Cerebellar nuclear complex (tissue), 1 donor: ENCODE results near the gene BCAS3.
"Not testable (repeated sequence)": the region's sequence is repeated elsewhere in the genome, so short reads cannot be mapped to it uniquely, and the experiment has no call there.

Experiments used
- DNase-seq, 2 experiments: peaks; one replicate each; lab custom pipeline; 2025; lab: John Stamatoyannopoulos, UW

Gene BCAS3

DNA sequence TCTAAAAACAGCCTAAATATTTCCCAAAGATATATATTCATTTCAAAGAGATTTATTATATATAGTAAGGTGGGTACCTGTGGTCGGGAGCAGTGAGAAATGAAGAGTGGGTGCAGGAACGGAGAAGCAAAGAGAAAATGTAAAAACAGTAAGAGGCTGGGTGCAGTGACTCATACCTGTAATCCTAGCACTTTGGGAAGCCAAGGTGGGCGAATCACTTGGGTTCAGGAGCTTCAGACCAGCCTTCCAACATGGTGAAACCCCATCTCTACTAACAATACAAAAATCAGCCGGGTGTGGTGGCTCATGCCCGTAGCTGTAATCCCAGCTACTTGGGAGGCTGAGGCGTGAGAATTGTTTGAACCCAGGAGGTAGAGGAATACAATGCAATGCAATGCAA lies 257.1 kb downstream of the BCAS3 start:
- DNase-seq, result no peak

DNA sequence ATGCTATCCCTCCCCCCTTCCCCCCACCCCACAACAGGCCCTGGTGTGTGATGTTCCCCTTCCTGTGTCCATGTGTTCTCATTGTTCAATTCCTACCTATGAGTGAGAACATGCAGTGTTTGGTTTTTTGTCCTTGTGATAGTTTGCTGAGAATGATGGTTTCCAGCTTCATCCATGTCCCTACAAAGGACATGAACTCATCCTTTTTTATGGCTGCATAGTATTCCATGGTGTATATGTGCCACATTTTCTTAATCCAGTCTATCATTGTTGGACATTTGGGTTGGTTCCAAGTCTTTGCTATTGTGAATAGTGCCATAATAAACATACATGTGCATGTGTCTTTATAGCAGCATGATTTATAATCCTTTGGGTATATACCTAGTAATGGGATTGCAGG lies 258.3 kb downstream of the BCAS3 start:
- not testable (repeated sequence) for DNase-seq

DNA sequence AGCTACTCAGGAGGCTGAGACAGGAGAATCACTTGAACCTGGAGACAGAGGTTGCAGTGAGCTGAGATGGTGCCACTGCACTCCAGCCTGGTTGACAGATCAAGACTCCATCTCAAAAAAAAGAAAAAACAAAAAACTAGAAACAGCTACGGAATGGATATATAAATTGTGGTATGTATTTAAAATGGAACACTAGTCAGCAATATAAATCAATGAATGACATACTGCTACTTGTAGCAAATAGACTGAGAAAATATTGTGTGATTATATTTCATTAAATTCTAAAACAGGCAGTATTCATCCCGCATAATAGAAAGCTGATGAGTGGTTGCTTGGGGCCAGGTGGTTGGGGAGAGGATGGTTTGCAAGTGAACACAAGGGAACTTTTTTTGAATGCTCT lies 261.7 kb downstream of the BCAS3 start:
- DNase-seq, result no peak

DNA sequence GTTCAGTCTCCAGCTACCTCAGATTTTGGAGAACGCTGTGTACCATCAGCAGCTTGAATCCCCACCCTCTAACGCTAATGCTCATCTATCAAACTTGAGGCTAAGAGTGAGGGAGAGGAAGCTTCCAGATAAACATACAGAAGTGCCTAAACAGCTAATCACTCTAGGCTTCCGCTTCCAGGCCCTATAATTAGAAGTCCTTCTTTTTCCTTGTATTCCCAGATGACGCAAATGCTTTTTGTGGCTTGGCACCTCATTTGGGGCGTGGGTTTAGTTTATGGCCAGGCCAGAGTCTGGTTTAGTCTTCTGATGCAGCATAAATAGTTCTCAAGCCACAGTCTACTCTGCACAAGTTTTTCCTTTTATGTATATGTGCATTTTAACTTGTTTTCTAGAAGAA lies 263.4 kb downstream of the BCAS3 start:
- no peak for DNase-seq

DNA sequence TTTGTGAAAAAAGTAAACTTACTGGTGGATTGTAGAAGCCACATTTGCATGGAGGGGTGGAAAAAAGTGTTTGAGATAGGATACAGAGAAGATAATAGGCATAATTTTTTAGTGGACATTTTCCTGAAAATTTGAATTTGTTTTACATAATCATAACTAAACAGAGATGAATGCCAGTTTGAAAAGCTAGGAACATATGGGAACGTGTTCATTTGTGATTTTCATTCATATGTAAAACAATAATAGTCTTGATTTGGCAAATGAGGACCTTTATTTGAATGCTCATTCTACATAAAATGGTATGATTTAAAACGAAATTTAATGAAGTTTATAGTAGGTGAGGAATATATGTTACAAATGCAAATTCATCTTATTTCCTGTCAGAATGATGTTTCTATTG lies 263.9 kb downstream of the BCAS3 start:
- no peak for DNase-seq

DNA sequence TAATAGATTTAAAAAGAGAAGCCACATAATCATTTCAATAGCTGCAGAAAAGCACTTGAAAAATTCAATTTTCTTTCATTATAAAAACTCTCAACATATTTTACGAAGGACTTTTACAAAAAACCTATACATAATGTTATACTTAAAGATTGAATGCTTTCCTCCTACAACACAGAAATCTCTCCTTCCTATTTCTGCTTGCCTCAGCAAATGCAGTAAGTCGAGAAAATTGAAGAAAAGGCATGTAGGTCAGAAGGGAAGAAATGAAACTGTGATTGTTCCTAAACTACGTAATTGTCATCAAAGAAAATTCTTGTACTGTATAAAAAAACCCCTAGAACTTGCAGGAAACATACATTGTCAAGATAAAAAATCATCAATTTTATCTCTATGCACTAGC lies 267.1 kb downstream of the BCAS3 start:
- DNase-seq, result no peak

DNA sequence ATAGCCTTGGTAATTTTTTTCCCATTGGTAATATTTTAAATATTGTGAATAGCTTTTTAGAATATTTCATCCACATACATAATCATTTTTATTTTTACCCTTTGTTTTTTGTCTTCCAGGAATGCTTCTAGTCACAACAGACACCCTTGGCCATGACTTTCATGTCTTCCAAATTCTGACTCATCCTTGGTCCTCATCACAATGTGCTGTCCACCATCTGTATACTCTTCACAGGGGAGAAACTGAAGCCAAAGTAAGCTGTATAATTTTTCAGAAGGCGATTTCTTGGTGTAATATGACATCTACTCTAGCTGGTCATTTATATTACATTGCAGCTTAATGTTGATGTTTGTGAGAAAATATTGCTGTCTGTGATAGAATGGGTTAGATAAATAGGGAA lies 269.4 kb downstream of the BCAS3 start:
- no peak for DNase-seq

DNA sequence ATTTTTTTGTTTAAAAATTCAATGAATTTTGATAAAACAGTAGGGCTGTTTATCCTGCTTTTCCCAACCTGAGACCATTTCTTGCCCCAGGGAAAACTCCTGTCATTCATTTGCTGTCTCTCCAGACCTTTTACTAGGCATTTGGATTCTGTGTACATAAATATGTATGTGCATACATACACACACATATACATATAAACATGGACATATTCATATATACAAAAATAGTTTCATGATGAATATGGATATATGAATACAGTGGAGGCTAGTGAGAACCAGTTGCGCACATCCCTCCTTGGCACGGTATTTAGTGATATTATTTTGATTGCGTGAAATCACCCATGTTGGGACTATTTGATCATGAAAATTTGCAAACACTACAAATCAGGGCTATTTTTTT lies 269.9 kb downstream of the BCAS3 start:
- DNase-seq, result no peak

DNA sequence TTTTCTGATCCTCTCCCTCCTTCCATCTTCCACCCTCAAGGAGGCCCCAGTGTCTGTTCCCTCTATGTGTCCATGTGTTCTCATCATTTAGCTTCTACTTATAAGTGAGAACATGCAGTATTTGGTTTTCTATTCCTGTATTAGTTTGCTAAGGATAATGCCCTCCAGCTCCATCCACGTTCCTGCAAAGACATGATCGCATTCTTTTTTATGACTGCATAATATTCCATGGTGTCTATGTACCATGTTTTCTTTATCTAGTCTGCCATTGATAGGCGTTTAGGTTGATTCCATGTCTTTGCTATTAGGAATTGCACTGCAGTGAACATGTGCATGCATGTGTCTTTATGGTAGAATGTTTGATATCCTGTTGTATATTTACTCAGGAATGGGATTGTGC lies 275.1 kb downstream of the BCAS3 start:
- DNase-seq, result no peak

DNA sequence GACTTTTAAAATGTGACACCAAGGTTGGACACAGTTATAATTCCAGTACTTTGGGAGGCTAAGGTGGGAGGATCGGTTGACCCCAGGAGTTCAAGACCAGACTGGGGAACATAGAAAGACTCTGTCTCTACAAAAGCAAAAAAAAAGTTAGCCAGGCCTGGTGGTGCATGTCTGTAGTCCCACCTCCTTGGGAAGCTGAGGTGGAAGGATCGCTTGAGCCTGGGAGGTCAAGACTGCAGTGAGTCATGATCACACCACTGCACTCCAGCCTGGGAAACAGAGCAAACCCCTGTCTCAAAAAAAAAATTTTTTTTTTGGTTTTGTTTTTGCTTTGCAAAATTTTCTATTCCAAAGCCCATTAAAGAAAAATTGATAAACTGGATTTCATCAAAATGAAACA lies 281.4 kb downstream of the BCAS3 start:
- DNase-seq, result no peak

DNA sequence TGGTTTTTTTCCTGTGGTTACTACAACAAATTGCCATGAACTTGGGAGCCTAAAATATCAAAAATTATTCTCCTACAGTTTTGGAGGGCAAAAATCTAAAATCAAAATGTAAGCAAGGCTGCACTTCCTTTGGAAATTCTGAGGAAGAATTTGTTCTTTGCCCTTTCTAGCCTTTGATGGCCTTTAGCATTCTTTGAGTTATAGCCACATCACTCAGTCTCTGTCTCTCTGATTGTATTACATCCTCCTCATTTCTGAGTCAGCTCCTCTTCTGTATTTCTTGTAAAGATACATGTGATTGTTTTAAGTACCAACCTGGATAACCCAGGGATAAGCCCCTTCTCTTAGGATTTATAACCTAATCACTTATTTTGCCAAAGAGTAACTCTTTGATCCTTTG lies 282.0 kb downstream of the BCAS3 start:
- no peak for DNase-seq

DNA sequence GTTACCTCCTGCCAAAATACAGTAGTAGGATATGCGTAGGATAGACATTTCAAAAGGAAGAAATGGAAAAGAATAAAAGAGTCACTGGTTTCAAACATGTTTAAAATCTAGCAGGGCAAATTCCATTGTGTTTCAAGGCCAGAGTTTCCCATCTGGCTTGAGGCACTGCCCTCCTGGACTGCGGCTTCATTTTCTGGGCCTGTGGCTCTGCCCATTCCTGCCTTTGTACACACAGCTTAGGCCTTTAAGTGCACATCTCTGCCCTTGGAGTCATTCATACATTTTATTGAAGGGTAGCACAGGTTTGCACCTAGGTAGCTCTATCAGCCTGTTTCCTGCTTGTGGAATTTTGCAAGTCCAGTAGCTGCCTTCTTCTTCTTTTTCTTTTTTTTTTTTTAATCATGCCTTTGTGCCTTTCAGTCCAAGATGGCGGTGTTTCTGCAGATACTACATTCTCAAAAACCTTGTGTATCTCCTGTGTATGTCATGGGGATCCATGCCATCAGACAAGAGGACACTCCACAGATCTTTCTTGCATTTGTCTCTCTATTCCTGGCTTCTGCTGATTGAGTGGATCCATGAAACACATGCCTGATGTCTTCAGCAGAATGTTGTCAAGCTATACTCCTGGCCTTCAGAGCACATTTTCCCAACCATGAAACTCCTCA lies 282.9 kb downstream of the BCAS3 start:
- no peak for DNase-seq

DNA sequence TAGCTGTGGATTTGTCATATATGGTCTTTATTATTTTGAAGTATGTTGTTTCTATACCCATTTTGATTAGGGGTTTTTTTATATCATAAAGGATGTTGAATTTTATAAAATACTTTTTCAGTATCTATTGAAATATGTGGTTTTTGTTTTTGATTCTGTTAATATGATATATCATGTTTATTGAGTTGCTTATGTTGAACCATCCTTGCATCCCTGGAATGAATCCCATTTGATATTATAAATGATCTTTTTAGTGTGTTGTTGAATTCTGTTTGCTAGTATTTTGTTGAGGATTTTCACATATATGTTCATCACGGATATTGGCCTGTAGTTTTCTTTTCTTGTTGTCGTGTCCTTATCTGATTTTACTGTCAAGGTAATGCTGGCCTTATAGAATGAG lies 286.5 kb downstream of the BCAS3 start:
- DNase-seq, result no peak

DNA sequence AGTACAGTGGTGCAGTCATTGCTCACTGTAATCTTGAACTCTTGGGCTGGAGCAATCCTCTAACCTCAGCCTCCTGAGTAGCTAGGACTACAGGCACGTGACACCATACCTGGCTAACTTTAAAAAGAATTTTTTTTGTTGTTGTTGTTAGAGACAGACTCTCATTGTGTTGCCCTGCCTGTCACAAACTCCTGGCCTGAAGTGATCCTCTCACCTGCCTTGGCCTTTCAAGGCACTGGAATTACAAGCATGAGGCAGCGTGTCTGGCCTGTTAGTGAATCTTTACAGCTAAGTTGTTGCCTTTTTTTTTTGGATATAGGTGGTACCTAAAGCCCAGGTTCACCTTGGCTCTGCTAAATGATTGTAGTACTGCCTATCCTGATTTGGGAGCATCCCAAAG lies 290.6 kb downstream of the BCAS3 start:
- DNase-seq, result no peak

DNA sequence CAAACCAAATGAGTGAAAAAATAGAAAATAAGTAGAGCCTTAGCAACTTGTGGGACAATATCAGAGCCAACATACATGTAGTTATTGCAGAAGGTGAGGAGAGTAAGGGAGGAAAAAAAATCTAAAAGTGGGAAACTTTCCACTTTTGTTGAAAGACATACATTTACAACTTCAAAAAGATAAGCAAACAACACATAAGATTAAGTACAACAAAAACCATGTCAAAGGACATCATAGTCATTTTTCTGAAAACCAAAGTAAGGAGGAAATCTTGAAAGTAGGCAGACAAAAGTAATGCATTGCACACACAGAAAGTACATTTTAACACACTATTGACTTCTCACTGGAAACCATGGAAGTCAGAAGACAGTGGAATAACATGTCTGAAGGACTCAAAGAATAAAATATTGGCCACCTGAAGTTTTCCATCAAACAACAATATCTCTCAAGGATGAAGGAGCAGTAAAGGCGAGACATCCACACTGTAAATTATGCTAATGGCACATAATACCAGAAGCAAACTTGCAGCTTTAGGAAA lies 291.9 kb downstream of the BCAS3 start:
- no peak for DNase-seq

DNA sequence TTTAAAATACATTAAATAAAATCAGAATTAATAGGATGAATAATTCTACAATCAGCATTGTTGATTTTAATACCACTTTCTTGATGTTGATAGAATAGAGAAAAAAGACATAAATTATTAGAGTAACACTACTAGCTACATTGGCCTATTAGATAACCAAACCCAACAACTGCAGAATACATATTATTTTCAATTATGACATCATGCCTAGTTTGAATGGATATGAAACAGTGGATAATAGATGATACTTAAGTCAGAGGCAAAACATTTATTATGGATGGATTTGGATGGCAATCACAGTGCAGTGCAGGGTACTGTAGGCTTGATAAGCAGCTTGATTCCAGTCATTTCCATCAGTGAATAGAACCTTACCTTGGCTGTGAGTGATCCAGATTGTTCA lies 293.1 kb downstream of the BCAS3 start:
- no peak for DNase-seq

DNA sequence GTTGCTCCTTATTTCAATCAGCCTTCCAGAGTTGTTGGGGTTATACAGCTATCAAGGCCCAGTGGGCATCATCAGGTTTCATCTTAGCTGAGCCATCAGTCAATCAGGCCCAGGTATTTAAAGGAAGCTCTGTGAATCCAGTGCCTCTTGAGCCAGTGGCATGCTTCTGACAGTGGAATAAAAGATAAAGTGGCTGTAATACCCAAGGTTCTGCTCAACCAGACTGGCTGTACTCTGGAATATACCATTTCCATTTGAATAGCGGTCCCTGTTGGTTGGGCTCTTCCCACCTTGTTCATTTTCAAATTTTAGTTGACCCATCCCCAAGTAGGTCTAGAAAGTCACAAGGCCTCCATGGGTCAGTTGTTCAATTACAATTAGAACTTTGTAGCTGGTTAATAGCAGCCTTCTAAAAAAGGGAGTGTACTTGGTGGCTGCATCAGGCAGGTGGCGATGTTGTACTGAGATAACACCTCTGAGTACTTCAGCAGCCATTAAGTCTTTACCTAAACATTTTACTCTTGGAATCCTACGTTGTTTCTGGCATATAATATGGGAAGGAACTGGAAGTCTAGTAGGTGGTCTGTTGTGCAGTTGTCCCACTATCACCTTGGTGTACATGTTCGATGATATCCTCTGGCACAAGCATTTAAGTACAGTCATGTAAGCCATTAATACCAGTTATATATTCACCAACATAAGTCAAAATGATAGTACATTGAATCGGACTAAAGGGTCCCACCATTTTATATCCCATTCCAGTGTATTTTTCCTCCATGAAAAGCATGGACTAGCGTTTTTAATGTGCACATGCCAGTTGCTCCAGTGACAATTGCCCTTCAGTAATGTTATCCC lies 294.1 kb downstream of the BCAS3 start:
- no peak for DNase-seq

DNA sequence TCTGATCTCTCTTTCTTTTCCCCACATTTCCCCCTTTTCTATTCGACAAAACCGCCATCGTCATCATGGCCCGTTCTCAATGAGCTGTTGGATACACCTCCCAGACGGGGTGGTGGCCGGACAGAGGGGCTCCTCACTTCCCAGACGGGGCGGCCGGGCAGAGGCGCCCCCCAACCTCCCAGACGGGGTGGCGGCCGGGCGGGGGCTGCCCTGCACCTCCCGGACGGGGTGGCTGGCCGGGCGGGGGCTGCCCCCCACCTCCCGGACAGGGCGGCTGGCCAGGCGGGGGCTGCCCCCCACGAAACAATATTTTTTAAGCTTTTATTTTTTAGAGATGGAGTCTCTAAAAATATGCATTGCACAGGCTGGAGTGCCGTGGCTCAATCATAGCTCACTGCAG lies 299.2 kb downstream of the BCAS3 start:
- not testable (repeated sequence) for DNase-seq

DNA sequence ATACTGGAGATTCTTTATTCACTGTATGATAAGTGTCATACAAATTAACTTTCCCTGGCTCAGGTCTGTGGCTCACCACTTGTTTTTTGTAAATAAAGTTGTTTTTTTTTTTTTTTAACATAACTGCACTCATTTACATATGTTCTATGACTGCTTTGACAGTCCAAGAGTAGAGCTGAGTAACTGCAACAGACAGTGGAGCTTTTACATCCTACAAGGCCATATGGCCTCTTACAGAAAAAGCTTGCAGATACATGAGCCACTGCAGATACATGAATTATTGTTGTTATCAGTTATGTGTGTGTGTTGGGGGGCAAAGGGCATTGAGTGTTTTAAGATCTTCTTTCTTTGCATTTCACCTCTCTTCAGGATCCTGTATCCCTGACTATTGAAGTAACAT lies 311.7 kb downstream of the BCAS3 start:
- no peak for DNase-seq

DNA sequence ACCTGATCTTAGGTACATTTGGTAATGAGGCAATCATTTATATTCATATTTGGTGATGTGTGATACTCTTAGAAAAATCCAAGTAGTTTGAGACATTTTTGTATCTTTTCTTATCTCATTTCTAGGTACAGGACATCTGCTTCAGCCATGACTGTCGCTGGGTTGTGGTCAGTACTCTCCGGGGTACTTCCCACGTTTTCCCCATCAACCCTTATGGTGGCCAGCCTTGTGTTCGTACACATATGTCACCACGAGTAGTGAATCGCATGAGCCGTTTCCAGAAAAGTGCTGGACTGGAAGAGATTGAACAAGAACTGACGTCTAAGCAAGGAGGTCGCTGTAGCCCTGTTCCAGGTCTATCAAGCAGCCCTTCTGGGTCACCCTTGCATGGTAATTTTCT lies 312.2 kb downstream of the BCAS3 start:
- no peak for DNase-seq

DNA sequence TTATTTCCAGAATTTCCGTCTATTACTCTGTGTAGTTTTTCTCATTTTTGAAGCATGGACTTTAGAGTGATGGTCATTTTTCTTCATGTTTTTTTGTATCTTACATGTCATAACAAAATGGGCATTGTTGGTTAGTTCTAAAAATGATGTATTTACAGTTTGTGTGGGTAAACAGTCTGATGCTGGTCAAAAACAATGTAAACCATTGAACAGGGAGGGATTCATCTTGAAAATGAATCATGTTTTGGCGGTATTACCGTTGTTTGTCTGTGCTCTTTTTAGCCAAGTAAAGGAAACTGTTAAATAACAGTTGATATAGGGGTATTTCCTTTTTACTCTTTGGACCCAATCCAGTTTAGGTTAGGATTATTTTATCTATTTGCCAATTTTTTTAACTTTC lies 315.8 kb downstream of the BCAS3 start:
- DNase-seq, result no peak

DNA sequence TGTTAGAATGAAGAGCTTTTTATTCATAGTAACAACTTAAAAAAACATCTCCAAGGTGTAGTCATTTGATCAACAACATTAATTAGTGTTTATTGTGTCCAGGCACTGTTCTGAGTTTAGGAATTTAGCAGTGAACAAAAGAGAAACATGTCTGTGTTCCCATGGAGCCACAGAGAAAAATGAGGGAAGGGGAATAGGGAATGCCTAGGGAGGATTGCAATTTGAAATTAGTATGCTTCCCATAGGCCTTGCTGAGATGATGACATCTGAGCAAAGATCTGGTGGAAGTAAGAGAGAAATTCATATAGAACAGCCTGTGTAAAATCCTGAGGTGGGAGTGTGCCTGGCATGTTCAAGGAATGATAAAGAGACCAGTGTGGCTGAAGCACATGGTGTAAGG lies 318.0 kb downstream of the BCAS3 start:
- no peak for DNase-seq

DNA sequence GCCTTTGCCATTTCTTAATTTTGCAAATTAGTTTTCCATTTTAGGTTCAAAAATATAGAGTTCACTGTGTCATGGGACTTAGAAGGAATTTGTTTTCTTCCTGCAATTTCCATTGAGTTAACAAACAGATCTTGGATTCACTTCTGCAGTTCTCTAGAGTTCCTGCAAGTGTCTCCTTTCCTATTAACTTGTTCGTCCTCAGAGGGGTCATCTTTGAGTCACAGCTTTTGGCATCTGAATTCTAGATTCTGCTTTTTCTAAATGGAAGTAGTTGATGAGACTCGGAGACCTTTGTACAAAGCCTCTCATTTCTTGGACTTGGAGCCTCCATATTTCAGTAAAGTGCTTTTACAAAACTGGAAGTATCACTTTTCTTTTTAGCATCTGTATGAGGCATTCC lies 323.3 kb downstream of the BCAS3 start:
- no peak for DNase-seq
